GF-D8 (cell line): ENCODE data around the gene ARL4A.

Experiments
- DNase-seq: peaks from one replicate; lab custom pipeline; 2025; lab: John Stamatoyannopoulos, UW

ARL4A gene

GRCh38 chr7:12726908-12727307 lies 39.5 kb downstream of the ARL4A start:
- DNase-seq: no peak

DNA sequence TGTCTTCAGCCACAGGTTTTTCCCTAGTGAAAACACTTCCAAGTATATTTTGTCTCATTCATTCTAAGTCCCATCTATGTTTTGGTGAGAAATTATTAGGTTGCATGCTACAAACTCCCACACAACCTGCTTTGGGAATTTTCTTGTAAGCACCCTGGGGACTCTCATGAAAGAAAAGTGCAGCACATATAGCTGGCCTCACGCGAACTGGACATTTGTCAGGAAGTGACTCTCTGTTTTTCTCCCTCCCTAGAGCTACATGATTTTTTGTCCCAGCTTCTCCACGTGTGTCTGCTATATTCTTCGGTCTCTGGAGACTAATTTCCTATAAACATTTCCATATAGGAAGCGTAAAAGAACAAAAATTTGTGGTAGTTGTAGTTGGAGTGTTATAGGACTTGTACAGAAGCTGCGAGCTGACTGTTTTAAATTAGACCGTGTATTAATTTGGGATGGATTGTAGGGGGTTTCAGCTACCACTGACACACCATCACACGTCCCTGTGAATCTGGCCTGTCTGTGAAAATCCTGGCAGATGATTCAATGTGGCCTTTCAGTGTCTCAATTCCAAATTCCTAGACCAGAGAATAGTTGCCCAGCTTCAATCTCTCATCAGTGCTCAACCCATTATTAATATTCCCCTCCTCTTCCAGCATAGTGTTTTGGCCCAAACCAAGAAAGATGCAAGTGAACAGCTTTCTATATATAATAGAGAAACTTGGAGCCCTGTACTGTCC lies 40.2 kb downstream of the ARL4A start:
- DNase-seq: no peak

DNA sequence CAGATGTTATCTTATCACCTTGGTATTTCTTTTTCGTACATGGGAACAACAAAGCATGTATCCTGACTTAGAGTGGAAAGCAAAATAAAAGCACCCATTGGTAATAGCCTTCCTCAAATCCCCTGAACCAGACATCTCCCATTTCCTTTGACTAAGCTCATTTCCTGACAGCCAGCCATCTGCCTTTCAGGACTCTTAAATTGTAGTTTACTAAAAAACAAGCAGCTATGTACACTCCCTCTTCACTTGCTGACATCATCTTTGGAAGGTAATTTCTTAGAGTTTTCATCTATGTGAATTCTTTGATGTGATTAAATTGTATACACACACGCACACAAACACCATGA lies 40.7 kb downstream of the ARL4A start:
- DNase-seq: no peak

- DNase-seq: no peak
Observed at GRCh38 chr7:12729112-12729511, 41.7 kb downstream of the ARL4A start.

DNA sequence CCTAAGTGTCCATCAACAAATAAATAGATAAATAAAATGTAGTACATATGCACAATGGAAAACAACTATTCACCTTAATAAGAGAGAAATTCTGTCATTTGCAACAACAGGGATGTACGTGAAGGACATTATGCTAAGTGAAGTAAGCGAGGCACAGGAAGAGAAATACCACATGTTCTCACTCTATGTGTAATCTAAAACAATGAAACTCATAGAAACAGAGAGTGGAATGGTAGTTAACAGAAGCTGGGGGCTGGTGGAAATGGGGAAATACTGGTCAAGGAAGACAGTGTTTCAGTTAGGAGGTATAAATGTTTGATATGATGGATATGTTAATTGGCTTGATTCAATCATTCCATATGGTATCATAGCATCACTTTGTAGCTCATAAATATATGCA lies 43.1 kb downstream of the ARL4A start:
- DNase-seq: no peak

GRCh38 chr7:12731214-12731656 lies 43.8 kb downstream of the ARL4A start:
- DNase-seq: no peak

GRCh38 chr7:12731775-12732174 lies 44.3 kb downstream of the ARL4A start:
- no peak for DNase-seq

- no peak for DNase-seq
Observed at GRCh38 chr7:12732428-12732827, 45.0 kb downstream of the ARL4A start.

DNA sequence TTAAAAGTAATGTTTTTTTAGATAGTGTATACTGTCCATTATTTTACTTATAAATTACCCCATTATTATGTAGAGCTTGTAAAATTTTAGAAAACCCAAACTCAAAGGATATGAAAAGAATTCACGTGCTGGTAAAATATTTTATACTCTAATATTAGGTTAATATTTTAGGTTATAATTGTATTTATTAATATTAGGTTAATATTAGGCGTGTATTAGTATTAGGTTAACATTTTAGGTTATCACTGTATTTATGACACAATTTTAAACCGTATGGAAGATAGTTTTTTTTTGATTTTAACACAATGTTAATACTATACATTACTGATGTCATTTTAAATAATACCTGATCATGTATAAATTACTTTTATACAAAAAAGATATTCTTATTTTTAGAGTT lies 48.5 kb downstream of the ARL4A start:
- no peak for DNase-seq

DNA sequence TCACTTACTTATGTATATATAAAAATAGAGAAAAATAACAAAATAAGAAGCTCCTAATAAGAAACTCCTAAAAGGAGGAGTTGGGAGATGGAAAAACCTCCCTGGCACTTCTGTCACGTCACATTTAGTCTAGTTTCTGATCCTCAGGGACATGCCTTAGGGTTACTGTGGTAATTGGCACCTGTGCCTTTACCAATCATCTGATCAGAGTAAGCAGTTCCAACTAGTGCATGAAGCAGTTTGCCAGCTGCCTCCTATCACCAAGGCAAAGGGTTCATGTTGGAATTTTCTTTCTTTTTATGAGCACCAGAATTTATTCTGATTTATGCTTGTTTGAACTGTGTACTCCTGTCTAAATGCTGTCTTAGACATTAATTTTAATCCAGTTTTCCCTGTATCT lies 49.9 kb downstream of the ARL4A start:
- DNase-seq: no peak

- DNase-seq: no peak
Observed at GRCh38 chr7:12737836-12738235, 50.4 kb downstream of the ARL4A start.

GRCh38 chr7:12738665-12739064 lies 51.2 kb downstream of the ARL4A start:
- no peak for DNase-seq
